SK-N-SH (cell line): ENCODE measurements around the gene USP36. TPM values are rescaled to one million over a fixed set of nuclear protein-coding genes. Genes with fewer than 3 reads are reported as not detected.

ENCODE experiments used
- CTCF ChIA-PET: fragments of 300-600, 350-600 bp; formaldehyde crosslinking; extraction: SDS; loops from one replicate; lab custom pipeline; 2021; lab: Yijun Ruan, JAX
- POLR2A ChIA-PET: fragments of 350-600 bp; sonication (Branson Sonifier 250); formaldehyde crosslinking; extraction: SDS; loops from one replicate; lab custom pipeline; 2020; ENCODE audit warnings: antibody characterized with exemption, inconsistent platforms; lab: Yijun Ruan, JAX
- DNase-seq: peaks from one replicate; pipeline ENCODE4 v3.0.0; 2012
- H2AFZ ChIP-seq: fragments of 200-600 bp; sonication (generic); 2 replicates; pipeline ENCODE4 v1.8.1; 2016; ENCODE audit warnings: antibody characterized with exemption, mild to moderate bottlenecking, low read depth
- H3F3A ChIP-seq: fragments of 200-600 bp; sonication (generic); replicated peaks from 2 replicates; pipeline ENCODE3; 2016; ENCODE audit warnings: antibody characterized with exemption, mild to moderate bottlenecking; ENCODE audit not compliant: insufficient read depth
- H3K27ac ChIP-seq, 2 experiments: fragments of 200-500 bp in 1 of 2; fragments of 200-600 bp in 1 of 2; sonication (Bioruptor generic) in 1 of 2; sonication (generic), shearing (Covaris generic) in 1 of 2; 2 replicates each; pipeline versions ENCODE4 v1.5.1 to v1.6.1; 2014 to 2016; ENCODE audit warnings: low read depth in 2 of 2, inconsistent platforms in 1 of 2, low read length in 1 of 2, mild to moderate bottlenecking in 1 of 2, mixed read lengths in 1 of 2
- H3K27me3 ChIP-seq: fragments of 200-600 bp; sonication (generic), shearing (Covaris generic); 2 replicates; pipeline ENCODE4 v1.6.1; 2016; ENCODE audit warnings: mixed run types; ENCODE audit not compliant: insufficient read depth
- H3K36me3 ChIP-seq, 2 experiments: fragments of 200-500 bp in 1 of 2; fragments of 200-600 bp in 1 of 2; sonication (Bioruptor generic) in 1 of 2; sonication (generic) in 1 of 2; replicated peaks in 1 of 2; 2 replicates each; pipeline versions ENCODE3 to v1.5.1; 2014 to 2016; ENCODE audit warnings: low read length in 1 of 2, mild to moderate bottlenecking in 1 of 2; ENCODE audit not compliant: insufficient read depth in 2 of 2, control insufficient read depth in 1 of 2
- H3K4me1 ChIP-seq, 2 experiments: fragments of 200-500 bp in 1 of 2; fragments of 200-600 bp in 1 of 2; sonication (Bioruptor generic) in 1 of 2; sonication (generic), shearing (Covaris generic) in 1 of 2; 2 replicates each; pipeline versions ENCODE4 v1.5.1 to v1.6.1; 2014 to 2016; ENCODE audit warnings: low read depth in 1 of 2, low read length in 1 of 2, mixed run types in 1 of 2; ENCODE audit not compliant: insufficient read depth in 2 of 2, control insufficient read depth in 1 of 2
- H3K4me2 ChIP-seq: fragments of 200-600 bp; sonication (generic), shearing (Covaris generic); 2 replicates; pipeline ENCODE4 v1.6.1; 2017; ENCODE audit warnings: mixed run types
- H3K4me3 ChIP-seq, 2 experiments: fragments of 200-500 bp in 1 of 2; fragments of 200-600 bp in 1 of 2; sonication (Bioruptor generic) in 1 of 2; sonication (generic), shearing (Covaris generic) in 1 of 2; 2 replicates each; pipeline versions ENCODE4 v1.5.1 to v1.8.1; 2014 to 2016; ENCODE audit warnings: low read depth in 2 of 2, inconsistent platforms in 1 of 2, low read length in 1 of 2, mild to moderate bottlenecking in 1 of 2, mixed read lengths in 1 of 2, moderate library complexity in 1 of 2
- H3K79me2 ChIP-seq: fragments of 200-600 bp; sonication (generic); 2 replicates; pipeline ENCODE4 v1.8.1; 2017; ENCODE audit warnings: mild to moderate bottlenecking; ENCODE audit not compliant: insufficient read depth
- H3K9ac ChIP-seq: fragments of 200-600 bp; sonication (generic); 2 replicates; pipeline ENCODE4 v1.6.1; 2017; ENCODE audit warnings: mixed run types
- H3K9me2 ChIP-seq: fragments of 200-600 bp; sonication (generic); 2 replicates; pipeline ENCODE4 v1.6.1; 2017; ENCODE audit warnings: mixed run types
- H3K9me3 ChIP-seq: fragments of 200-600 bp; sonication (generic); 2 replicates; pipeline ENCODE4 v1.6.1; 2017; ENCODE audit warnings: mixed run types, mild to moderate bottlenecking, moderate library complexity
- H4K20me1 ChIP-seq: fragments of 200-600 bp; sonication (generic); 2 replicates; pipeline ENCODE4 v1.6.1; 2017; ENCODE audit warnings: mild to moderate bottlenecking, mixed run types; ENCODE audit not compliant: insufficient read depth
- CTCF ChIP-seq: fragments of 200-600 bp; sonication (generic); IDR thresholded peaks from 2 replicates; pipeline ENCODE4 v1.6.1; 2017; ENCODE audit warnings: antibody characterized with exemption, mild to moderate bottlenecking, moderate library complexity
- EZH2phosphoT487 ChIP-seq: fragments of 200-600 bp; sonication (generic); IDR thresholded peaks from 2 replicates; pipeline ENCODE4 v1.6.1; 2017; ENCODE audit warnings: low read depth, mixed run types, mild to moderate bottlenecking, antibody characterized with exemption, moderate library complexity, borderline replicate concordance
- GABPA ChIP-seq: IDR thresholded peaks from 2 replicates; pipeline ENCODE4 v1.4.0; 2012; ENCODE audit warnings: low read depth, mild to moderate bottlenecking
- GATA2 ChIP-seq: sonication (generic); formaldehyde crosslinking; IDR thresholded peaks from 2 replicates; pipeline ENCODE4 v1.5.0; 2020; ENCODE audit warnings: mild to moderate bottlenecking, missing genetic modification reagents
- MXI1 ChIP-seq: IDR thresholded peaks from 2 replicates; pipeline ENCODE4 v1.6.1; 2012; ENCODE audit warnings: mild to moderate bottlenecking, low read depth, low read length, improper control_type of control experiment
- PBX3 ChIP-seq: IDR thresholded peaks from 2 replicates; pipeline ENCODE4; 2012
- RAD21 ChIP-seq: IDR thresholded peaks from 2 replicates; pipeline ENCODE4 v1.6.1; 2012; ENCODE audit warnings: mild to moderate bottlenecking, low read length
- RCOR1 ChIP-seq: fragments of 150-350 bp; IDR thresholded peaks from 2 replicates; pipeline ENCODE4 v1.6.1; 2017; ENCODE audit warnings: antibody characterized with exemption, low read length
- RFX5 ChIP-seq: IDR thresholded peaks from 2 replicates; pipeline ENCODE4 v1.6.1; 2012; ENCODE audit warnings: mild to moderate bottlenecking, improper control_type of control experiment, low read length
- SIN3A ChIP-seq: IDR thresholded peaks from 2 replicates; pipeline ENCODE4 v1.6.1; 2012; ENCODE audit warnings: low read depth, mild to moderate bottlenecking, low read length, moderate library complexity, borderline replicate concordance
- USF1 ChIP-seq: IDR thresholded peaks from 2 replicates; pipeline ENCODE4 v1.4.0; 2012; ENCODE audit warnings: low read depth, borderline replicate concordance
- ZBTB33 ChIP-seq: IDR thresholded peaks from 2 replicates; pipeline ENCODE4 v1.4.0; 2012; ENCODE audit warnings: low read depth, borderline replicate concordance
- WGBS: methylation state at CpG from one replicate; pipeline ENCODE4 v1.1.6; 2017; ENCODE audit warnings: low lambda C conversion rate; 5-methylcytosine and 5-hydroxymethylcytosine counted together
- polyA plus RNA-seq, 3 experiments: library from polyadenylated mRNA; depleted of rRNA; stranded (reverse); fragments of >200 nt; gene quantifications; 2 replicates each; pipeline ENCODE4 v1.2.3, GENCODE V29; 2012

The USP36 gene
- polyA plus RNA-seq, 1 of the 3 experiments (the other 2 are of a cell fraction), result 34.6 TPM

- H3K27me3 ChIP-seq, result no peaks in the 10 kb centered on the region
- no peak overlapping the region for H3K4me3 ChIP-seq
- peak; percentile 58 for DNase-seq
- no peak for TF ChIP-seq SIN3A
- TF ChIP-seq CTCF, result no peak
- TF ChIP-seq RCOR1, result no peak
- TF ChIP-seq ZBTB33, result no peak
- TF ChIP-seq USF1, result no peak
- no peak for TF ChIP-seq RAD21
- no peak for TF ChIP-seq GATA2
- peak; percentile 30; the same call in 1 of the 2 replicates for TF ChIP-seq MXI1
- TF ChIP-seq PBX3, result no peak
- peak; percentile 75 for TF ChIP-seq RFX5
- TF ChIP-seq EZH2phosphoT487, result no peak
- TF ChIP-seq GABPA, result no peak
- H3K9me2 ChIP-seq, result no peaks in the 10 kb centered on the region
- H3K79me2 ChIP-seq, result peaks cover 85% of the 10 kb centered on the region
- H4K20me1 ChIP-seq, result peaks cover 25% of the 10 kb centered on the region
- H2AFZ ChIP-seq, result no peak overlapping the region
- no peaks in the 10 kb centered on the region for H3K9me3 ChIP-seq
- H3K36me3 ChIP-seq, result no peaks in the 10 kb centered on the region
- H3K4me2 ChIP-seq, result no peak overlapping the region
- ChIA-PET CTCF (interaction anchor here (1.4 to 3.2 kb wide), 3 partner anchors 11 to 262 kb away, joined by 4 to 10 read pairs (median 8); no protein-coding TSS in a partner anchor), POLR2A (no interaction called here)
- peaks cover 11 to 23% of the 10 kb centered on the region in 2 experiments for H3K4me1 ChIP-seq
- WGBS, result 88% methylated on average over 11 of the region's 11 CpGs
- H3K27ac ChIP-seq, result peak overlapping the region; percentile 2 to 23; a peak in 3 of 4 replicates
- H3K9ac ChIP-seq, result no peak overlapping the region
- H3F3A ChIP-seq, result peaks cover 13% of the 10 kb centered on the region
Measured at GRCh38 chr17:78759203-78759968, 81.2 kb downstream of the USP36 start.
